NCI-H226 (cell line): ENCODE results near the gene SLC7A9.
"Not testable (repeated sequence)": the region's sequence is repeated elsewhere in the genome, so short reads cannot be mapped to it uniquely, and the experiment has no call there.

ENCODE experiments used
- DNase-seq: peaks from one replicate; pipeline ENCODE4 v3.0.0-alpha.2; 2015

The SLC7A9 gene

GRCh38 chr19:32824191-32824751, 45.3 kb downstream of the SLC7A9 start:
- no peak for DNase-seq

GRCh38 chr19:32823747-32824102, 45.8 kb downstream of the SLC7A9 start:
- no peak for DNase-seq

- no peak for DNase-seq
Measured at GRCh38 chr19:32822916-32823746, 46.4 kb downstream of the SLC7A9 start.

GRCh38 chr19:32819419-32820400, 49.9 kb downstream of the SLC7A9 start:
- DNase-seq, result no peak

GRCh38 chr19:32818536-32818935, 51.0 kb downstream of the SLC7A9 start:
- DNase-seq, result no peak

- no peak for DNase-seq
Measured at GRCh38 chr19:32817569-32818476, 51.7 kb downstream of the SLC7A9 start.

- DNase-seq, result no peak
Measured at GRCh38 chr19:32816555-32817099, 52.9 kb downstream of the SLC7A9 start.

- DNase-seq, result no peak
Measured at GRCh38 chr19:32814624-32815023, 54.9 kb downstream of the SLC7A9 start.

GRCh38 chr19:32813862-32814425, 55.6 kb downstream of the SLC7A9 start:
- no peak for DNase-seq

- DNase-seq, result no peak
Measured at GRCh38 chr19:32812571-32812970, 57.0 kb downstream of the SLC7A9 start.

GRCh38 chr19:32812036-32812435, 57.5 kb downstream of the SLC7A9 start:
- DNase-seq, result no peak

GRCh38 chr19:32811151-32811550, 58.4 kb downstream of the SLC7A9 start:
- no peak for DNase-seq

- DNase-seq, result no peak
Measured at GRCh38 chr19:32810452-32810851, 59.1 kb downstream of the SLC7A9 start.

- DNase-seq, result no peak
Measured at GRCh38 chr19:32809754-32810153, 59.8 kb downstream of the SLC7A9 start.

GRCh38 chr19:32809254-32809653, 60.3 kb downstream of the SLC7A9 start:
- no peak for DNase-seq

- DNase-seq, result no peak
Measured at GRCh38 chr19:32808236-32808635, 61.3 kb downstream of the SLC7A9 start.

GRCh38 chr19:32802840-32803239, 66.7 kb downstream of the SLC7A9 start:
- no peak for DNase-seq

GRCh38 chr19:32800754-32801153, 68.8 kb downstream of the SLC7A9 start:
- no peak for DNase-seq

GRCh38 chr19:32800191-32800590, 69.4 kb downstream of the SLC7A9 start:
- no peak for DNase-seq

GRCh38 chr19:32798201-32798600, 71.4 kb downstream of the SLC7A9 start:
- DNase-seq, result no peak

GRCh38 chr19:32789429-32789828, 80.1 kb downstream of the SLC7A9 start:
- DNase-seq, result no peak

GRCh38 chr19:32787895-32788294, 81.7 kb downstream of the SLC7A9 start:
- DNase-seq, result not testable (repeated sequence)
